DMS 273 treated with DMSO at 0.1 percent for 48 hours (cell line): ENCODE data around the gene STXBP1.
A peak's percentile ranks its signal among the peaks of the same experiment; 100 is the strongest.

Experiments used
- DNase-seq: peaks from one replicate; lab custom pipeline; 2025; lab: John Stamatoyannopoulos, UW

Gene STXBP1

DNA sequence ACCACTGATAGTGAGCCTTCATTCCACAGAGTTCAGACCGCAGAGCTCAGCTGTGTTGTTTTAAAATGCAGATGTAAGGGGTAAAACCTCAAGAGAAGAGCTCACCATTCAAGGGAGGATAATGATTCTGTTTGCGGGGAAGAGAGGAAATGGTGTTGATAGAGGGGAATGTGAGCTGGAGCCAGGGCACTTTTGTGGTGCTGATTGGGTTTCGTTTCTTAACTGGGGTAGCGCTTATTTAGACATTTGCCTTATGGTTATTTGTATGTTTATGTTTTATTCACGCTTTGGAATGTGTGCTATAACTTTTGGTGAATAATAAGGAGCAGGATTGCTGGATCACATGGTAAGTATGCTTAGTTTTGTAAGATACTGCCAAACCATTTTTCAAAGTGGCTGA is 42.5 kb downstream of the STXBP1 start:
- no peak for DNase-seq

DNA sequence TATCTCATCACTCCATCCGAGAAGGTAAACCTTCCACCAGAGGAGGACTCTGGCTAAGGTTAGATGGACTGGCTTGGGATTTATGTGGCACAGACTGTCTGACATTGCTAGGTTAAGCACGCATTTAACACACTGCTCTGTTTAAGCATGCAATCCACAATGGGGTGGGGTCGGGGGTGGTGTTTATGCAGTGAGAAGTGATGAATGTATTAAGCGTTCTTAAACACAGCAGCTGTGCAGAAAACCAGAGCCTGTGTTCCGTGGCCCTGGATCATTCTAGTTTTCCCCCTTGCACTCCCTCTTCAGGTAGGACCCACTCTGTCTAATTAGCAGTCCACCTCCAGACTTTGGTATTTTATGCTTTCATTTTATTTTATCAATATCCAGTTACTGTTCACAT is 46.4 kb downstream of the STXBP1 start:
- no peak for DNase-seq

- peak; percentile 98 for DNase-seq
Observed at GRCh38 chr9:127660886-127661741, 49.0 kb downstream of the STXBP1 start.

- DNase-seq, result no peak
Observed at GRCh38 chr9:127662617-127663016, 50.5 kb downstream of the STXBP1 start.

- DNase-seq, result no peak
Observed at GRCh38 chr9:127664324-127664677, 52.2 kb downstream of the STXBP1 start.

GRCh38 chr9:127664678-127665507 is 52.8 kb downstream of the STXBP1 start:
- no peak for DNase-seq

GRCh38 chr9:127667127-127667844 is 55.2 kb downstream of the STXBP1 start:
- DNase-seq, result no peak

DNA sequence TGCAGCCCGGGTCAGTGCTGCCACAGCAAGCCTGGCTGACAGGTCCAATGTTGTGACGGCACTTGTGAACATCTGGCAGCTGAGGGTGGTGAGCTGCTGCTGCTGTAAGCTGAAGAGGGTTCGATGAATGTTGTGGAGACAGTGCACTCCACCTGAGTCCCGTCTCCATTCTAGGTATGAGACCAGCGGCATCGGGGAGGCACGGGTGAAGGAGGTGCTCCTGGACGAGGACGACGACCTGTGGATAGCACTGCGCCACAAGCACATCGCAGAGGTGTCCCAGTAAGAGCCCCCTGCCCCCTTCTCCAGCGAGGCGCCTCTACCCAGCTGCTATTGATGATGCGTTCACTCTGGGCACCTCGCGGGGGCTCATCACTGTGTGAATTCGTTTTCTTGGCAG is 55.8 kb downstream of the STXBP1 start:
- DNase-seq, result no peak

DNA sequence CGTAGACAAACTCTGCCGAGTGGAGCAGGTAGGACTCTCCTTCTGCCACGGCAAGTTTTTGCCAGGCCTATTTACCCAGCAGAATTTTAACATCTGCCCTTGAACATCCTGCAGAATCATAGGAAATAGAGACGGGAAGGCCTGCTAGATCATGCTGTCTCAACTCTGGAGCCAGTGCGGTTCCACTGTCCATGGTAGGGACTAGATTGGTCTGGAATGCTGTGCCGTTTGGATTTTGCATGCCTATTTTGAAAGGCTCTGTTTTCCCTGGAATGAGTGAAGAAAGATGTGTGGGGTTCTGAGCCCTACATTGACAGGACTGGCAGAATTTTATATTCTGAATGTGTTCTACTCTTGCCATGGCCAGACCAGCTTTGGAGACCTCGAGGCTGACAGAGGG is 61.2 kb downstream of the STXBP1 start:
- DNase-seq, result no peak

DNA sequence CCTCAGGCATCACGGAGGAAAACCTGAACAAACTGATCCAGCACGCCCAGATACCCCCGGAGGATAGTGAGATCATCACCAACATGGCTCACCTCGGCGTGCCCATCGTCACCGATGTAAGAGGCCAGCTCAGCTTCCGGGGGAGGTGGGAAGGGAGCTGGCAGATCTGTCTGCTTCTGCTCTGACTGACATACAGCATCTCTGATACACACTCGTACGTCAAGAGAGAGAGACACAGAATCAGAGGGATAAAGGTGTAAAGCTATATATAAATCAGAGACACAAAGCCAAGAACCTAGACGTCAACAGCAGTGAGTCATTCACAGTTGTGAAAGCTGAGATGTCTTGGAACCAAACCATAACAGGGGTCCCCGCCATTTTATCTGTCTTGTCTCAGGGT is 64.6 kb downstream of the STXBP1 start:
- DNase-seq, result no peak

- DNase-seq, result no peak
Observed at GRCh38 chr9:127679506-127679905, 67.4 kb downstream of the STXBP1 start.

DNA sequence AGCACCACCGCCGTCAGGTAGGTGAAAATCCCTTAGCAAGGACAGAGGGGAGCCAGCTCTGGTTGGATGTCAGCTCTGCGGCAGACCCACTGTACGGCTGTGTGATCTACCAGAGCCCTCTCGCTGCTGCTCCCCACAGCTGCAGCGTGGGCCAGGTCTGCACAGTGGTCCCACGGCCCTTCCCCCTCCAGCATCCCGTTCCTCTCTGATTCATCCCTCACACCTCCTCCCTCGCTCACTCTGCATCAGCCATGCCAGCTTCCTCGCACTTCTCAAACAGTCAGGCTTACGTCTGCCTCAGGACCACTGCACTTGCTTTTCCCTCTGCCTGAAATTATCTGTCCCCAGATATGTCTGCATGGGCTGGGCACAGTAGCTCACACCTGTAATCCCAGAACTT is 68.1 kb downstream of the STXBP1 start:
- DNase-seq, result no peak

- no peak for DNase-seq
Observed at GRCh38 chr9:127680846-127681245, 68.8 kb downstream of the STXBP1 start.

DNA sequence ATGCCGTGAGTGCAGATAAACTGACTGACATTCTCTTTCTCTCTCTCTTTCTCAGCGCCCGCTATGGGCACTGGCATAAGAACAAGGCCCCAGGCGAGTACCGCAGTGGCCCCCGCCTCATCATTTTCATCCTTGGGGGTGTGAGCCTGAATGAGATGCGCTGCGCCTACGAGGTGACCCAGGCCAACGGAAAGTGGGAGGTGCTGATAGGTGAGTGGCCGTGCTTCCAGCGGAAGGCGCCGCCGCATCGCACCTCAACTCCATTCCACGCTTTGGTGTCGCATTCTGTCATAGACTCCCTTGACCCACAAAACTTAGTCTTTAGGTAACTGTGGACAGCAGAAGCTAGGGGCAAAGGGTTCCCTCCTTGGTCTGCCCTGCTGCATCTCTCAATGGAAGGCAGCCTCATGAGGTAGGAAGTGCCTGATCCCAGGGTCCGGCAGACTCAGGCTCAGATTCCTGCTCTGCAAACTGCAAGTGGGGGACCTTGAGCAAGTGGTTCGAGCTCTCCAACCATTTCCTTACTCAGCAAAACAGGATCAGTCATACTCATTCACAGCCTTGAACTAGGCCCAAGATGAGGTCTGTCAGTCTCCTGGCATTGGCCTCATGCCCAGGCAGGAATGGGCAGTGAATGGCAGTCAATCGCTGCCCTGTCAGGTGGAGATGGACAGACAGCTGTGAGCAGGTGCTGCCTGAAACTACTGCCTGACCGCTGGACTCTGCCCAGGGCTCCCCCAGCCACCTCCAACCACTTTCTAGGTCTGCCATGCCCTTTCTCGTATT is 70.5 kb downstream of the STXBP1 start:
- no peak for DNase-seq

GRCh38 chr9:127683723-127684122 is 71.6 kb downstream of the STXBP1 start:
- no peak for DNase-seq

- DNase-seq, result no peak
Observed at GRCh38 chr9:127684576-127684975, 72.5 kb downstream of the STXBP1 start.

DNA sequence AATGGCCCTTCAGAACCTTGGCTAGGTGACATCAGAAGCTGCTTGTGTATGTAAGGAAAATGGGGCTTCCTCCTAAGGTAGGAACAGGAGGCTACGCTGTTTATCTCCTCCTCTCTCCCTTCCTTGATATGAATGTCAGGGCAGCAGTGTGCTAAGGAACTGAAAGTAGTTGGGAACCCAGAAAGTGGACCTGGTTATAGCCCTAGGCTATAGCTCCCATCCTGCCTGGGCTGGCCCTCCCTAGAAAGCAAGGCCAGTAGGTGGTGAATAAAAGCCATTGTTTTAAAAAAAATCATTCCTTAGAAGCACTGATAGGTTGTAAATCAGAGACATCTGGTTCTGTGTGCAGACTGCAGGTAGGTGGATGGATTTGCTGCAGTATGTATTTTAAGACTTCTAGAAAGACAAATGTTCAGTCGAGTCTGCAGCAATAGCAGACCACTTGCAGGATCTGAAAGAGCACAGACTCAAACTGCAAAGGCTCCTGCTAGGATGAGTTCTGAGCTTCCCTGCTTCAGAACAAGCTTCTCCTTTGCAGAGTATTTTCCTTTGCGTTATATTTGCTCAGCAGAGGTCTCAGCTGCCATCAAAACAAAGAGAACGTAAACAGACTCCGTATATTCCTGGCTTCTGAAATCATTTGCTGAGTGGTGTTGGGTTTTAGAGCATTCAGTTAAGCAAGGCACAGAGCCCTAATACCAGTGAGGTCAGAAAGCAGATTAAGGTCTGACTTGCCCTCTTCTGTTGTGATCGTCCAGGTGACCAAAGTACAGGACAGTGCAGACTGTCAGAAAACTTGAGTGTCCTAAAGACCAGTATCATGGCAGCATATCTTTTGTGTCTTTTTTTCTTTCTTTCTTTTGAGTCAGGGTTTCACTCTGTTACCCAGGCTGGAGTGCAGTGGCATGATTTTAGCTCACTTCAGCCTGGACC is 74.7 kb downstream of the STXBP1 start:
- no peak for DNase-seq

GRCh38 chr9:127689329-127690000 is 77.4 kb downstream of the STXBP1 start:
- no peak for DNase-seq

GRCh38 chr9:127690735-127691134 is 78.7 kb downstream of the STXBP1 start:
- DNase-seq, result no peak

GRCh38 chr9:127692071-127692470 is 80.0 kb downstream of the STXBP1 start:
- DNase-seq, result no peak
